Bronchial epithelial cell (primary cell): ENCODE data around the gene CPNE8. TPM values are rescaled to one million over a fixed set of nuclear protein-coding genes. Genes with fewer than 3 reads are reported as not detected.

Source experiments
- DNase-seq: peaks from one replicate; pipeline ENCODE4 v3.0.0-alpha.2; 2010; ENCODE audit warnings: low read depth
- FAIRE-seq: peaks from 2 replicates; lab custom pipeline; 2011; peaks lifted over from hg19 to GRCh38; lab: Jason Lieb, UNC
- H3K27me3 ChIP-seq: 2 replicates; pipeline ENCODE4 v1.5.1; 2011; ENCODE audit warnings: low read length; ENCODE audit not compliant: control insufficient read depth, insufficient read depth
- H3K36me3 ChIP-seq: 2 replicates; pipeline ENCODE4 v1.5.1; 2011; ENCODE audit warnings: low read length; ENCODE audit not compliant: control insufficient read depth, insufficient read depth
- H3K4me3 ChIP-seq: 2 replicates; pipeline ENCODE4 v1.5.1; 2011; ENCODE audit warnings: mild to moderate bottlenecking, low read depth, low read length, control low read depth
- total RNA-seq: library from RNA; depleted of rRNA; stranded (reverse); fragments of >200 nt; gene quantifications from 2 replicates; pipeline ENCODE4 v1.2.1, GENCODE V29; 2014
- TF ChIP-seq, protein P1 (sequence below): IDR thresholded peaks from 2 replicates; pipeline ENCODE4 v1.5.1; 2011; ENCODE audit warnings: mild to moderate bottlenecking, moderate library complexity, low read length, control low read depth, inconsistent platforms; ENCODE audit not compliant: insufficient read depth, severe bottlenecking

The CPNE8 gene
- total RNA-seq, 1 donor from 2014 or later: 7.1 TPM

DNA sequence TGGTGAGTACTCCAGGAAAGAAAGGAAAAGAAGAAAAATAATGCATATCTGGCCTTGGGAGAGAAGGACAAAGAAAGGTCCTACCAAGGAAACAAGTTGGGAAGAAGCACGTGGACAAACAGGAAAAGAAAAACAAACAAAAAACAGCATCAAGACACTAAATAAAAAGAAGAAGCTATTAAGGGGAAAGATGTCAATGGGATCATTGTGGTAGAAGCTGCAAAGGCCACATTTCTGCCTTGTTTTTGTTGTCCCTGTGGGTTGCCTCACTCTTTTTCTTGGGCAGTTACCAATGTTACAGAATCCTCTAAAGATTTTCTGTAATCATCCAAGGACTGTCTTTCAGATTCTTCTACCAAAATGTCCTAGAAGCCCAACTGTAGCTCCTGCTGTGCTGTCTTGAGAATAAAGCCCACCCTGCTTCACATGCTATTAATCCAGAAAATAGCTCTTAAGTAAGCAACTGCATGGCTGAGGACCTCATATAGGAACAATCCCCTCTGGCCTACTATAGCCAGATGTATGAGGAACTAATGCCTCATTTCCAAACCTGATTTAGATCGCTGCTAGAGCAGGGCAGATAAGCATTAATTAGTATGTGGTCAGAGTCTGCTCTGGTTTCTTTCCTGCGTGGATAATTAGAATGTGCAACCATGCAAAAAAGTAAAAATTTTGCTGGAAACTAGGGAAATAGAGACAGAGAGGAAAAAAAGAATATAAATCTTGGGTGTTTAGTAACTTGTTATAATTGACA, 10.2 kb upstream of the CPNE8 start:
- DNase-seq: no peak
- no peak for FAIRE-seq
- H3K4me3 ChIP-seq: no peak overlapping the region
- TF ChIP-seq, protein P1, sequence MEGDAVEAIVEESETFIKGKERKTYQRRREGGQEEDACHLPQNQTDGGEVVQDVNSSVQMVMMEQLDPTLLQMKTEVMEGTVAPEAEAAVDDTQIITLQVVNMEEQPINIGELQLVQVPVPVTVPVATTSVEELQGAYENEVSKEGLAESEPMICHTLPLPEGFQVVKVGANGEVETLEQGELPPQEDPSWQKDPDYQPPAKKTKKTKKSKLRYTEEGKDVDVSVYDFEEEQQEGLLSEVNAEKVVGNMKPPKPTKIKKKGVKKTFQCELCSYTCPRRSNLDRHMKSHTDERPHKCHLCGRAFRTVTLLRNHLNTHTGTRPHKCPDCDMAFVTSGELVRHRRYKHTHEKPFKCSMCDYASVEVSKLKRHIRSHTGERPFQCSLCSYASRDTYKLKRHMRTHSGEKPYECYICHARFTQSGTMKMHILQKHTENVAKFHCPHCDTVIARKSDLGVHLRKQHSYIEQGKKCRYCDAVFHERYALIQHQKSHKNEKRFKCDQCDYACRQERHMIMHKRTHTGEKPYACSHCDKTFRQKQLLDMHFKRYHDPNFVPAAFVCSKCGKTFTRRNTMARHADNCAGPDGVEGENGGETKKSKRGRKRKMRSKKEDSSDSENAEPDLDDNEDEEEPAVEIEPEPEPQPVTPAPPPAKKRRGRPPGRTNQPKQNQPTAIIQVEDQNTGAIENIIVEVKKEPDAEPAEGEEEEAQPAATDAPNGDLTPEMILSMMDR: no peak
- H3K27me3 ChIP-seq: no peaks in the 10 kb centered on the region
- no peaks in the 10 kb centered on the region for H3K36me3 ChIP-seq

DNA sequence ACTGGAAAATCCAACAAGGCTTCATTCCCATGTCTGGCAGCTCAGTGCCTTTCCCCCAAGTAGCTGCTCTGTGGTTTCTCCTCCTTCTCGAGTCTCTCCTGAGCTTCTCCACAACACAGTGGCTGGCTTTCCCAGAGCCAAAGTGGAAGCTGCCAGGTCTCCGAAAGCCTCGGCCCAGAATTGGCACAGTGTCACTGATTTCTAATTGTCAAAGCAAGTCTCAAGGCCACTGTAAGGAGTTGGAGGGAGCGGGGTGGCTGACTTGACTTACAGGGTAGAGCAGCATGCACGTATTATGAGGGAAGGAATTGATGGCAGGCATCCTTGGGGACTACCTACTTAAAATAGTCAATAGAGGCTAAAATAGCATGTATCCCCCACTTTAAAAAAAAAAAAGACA, 6.7 kb upstream of the CPNE8 start:
- Histone ChIP-seq H3K4me3 (no peak overlapping the region), H3K27me3 (no peaks in the 10 kb centered on the region), H3K36me3 (no peaks in the 10 kb centered on the region)
- no peak for FAIRE-seq
- no peak for DNase-seq
- TF ChIP-seq, protein P1: no peak

DNA sequence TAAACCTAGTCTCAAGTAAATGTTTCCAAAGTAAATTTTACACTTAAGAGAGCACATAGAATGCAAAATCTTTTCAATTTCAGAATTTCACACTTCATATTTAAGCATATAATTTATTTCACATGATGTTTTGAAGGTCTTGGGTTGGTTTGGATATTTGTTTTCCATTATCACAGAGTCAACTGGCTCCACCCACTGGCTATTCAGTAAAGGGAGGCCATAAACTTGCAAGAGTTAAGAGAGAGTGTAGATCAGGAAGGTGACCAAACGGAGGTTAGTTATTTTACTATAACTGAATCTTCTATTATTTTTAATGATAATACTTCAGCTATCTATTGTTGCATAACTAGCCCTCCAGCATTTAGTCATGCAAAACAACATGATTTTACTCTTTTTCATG, 6.2 kb upstream of the CPNE8 start:
- Histone ChIP-seq H3K4me3 (no peak overlapping the region), H3K36me3 (no peaks in the 10 kb centered on the region), H3K27me3 (no peaks in the 10 kb centered on the region)
- TF ChIP-seq, protein P1: no peak
- DNase-seq (peak; percentile 2), FAIRE-seq (no peak)

DNA sequence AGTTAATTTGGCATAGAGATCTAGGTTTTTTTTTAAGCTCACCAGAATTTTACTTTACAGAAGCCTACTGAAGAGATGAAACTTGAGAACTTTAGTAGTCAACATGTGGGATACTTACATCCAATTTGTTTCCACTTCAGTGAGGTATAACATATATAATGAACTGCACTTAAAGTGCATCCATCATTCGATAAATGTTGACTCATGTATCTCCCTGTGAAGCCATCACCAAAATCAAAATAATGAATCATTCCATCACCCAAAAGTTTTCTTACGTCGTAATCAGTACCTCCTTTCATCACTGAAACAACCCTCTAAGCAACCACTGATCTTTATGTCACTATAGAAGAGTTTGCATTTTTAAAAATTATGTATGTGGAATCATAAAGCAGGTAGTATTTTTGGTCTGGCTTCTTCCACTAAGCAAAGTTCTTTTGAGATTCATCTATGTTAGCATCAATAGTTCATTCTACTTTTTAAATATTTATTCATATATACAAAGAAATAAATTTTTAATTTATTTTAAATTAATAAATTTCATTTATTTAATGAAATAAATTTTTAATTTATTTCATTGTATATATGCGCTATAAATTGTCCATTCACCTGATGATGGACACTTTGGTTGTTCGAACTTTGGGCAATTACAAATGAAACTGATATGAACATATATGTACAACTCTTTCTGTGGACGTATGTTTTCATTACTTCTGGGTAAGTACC, 2.0 kb upstream of the CPNE8 start:
- TF ChIP-seq, protein P1: no peak
- Histone ChIP-seq H3K36me3 (no peaks in the 10 kb centered on the region), H3K4me3 (peak overlapping the region; percentile 67), H3K27me3 (no peaks in the 10 kb centered on the region)
- DNase-seq (peak; percentile 37), FAIRE-seq (no peak)

DNA sequence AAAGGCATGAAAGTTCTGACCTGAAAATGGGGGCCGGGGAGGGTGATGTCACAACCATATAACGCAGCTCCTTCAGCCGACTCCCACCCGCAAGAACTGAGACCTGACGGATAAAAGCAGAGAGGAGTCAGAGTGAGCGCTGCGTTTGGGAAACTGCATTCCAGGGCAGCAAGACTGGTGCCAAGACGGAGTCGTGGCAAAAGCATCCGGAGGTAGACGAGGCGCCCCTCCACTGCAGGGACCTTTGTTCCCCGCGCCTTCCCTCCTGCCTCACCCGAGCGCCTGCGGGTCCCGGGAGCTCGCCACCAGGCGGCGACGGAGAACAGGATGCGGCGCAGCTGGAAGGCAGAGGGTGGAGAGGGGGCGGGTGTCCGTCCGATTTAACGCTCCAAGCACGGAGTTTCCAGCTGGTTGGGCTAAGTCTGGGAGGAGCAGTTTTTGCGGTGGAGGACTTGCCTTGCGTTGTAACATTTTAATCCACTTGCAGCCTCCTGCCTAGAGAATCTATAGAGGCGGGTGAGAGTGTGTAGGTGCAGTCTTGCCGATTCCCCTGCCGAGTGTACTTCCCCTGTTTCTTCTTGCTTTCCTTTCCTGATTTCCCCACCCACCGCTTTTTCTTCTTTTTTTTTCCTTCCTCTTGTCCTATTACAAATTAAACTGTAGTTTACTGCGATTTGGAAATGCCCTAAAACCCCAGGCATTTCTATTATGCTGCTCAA, 1.2 kb upstream of the CPNE8 start:
- no peak for FAIRE-seq
- no peaks in the 10 kb centered on the region for H3K36me3 ChIP-seq
- DNase-seq: peak; percentile 78

More for the DNA sequence above, 1.2 kb upstream of the CPNE8 start:
- TF ChIP-seq, protein P1: peak; percentile 92
- Histone ChIP-seq H3K27me3 (no peaks in the 10 kb centered on the region), H3K4me3 (peak overlapping the region; percentile 67)
